SJSA1 (cell line): ENCODE measurements around the gene IFNL2. TPM values are rescaled to one million over a fixed set of nuclear protein-coding genes. Genes with fewer than 3 reads are reported as not detected.
"Not testable (repeated sequence)": the region's sequence is repeated elsewhere in the genome, so short reads cannot be mapped to it uniquely, and the experiment has no call there.

Source experiments
- DNase-seq, 2 experiments: peaks; one replicate each; pipeline ENCODE4 v3.0.0-alpha.2; 2015 to 2020; ENCODE audit warnings: low spot score in 2 of 2, low read depth in 1 of 2
- H3K27ac ChIP-seq: fragments of 250-450 bp; sonication (Bioruptor Pico); 2 replicates; pipeline ENCODE4 v1.5.1; 2020; ENCODE audit warnings: mild to moderate bottlenecking, moderate library complexity
- H3K27me3 ChIP-seq: fragments of 250-450 bp; sonication (Bioruptor Pico); replicated peaks from 2 replicates; pipeline ENCODE4 v1.5.1; 2020; ENCODE audit warnings: mild to moderate bottlenecking, moderate library complexity
- H3K36me3 ChIP-seq: fragments of 250-450 bp; sonication (Bioruptor Pico); 2 replicates; pipeline ENCODE4 v1.5.1; 2020; ENCODE audit warnings: mild to moderate bottlenecking
- H3K4me1 ChIP-seq: fragments of 250-450 bp; sonication (Bioruptor Pico); replicated peaks from 2 replicates; pipeline ENCODE4 v1.6.1; 2021; ENCODE audit warnings: mild to moderate bottlenecking
- H3K4me3 ChIP-seq: fragments of 250-450 bp; sonication (Bioruptor Pico); 2 replicates; pipeline ENCODE4 v1.5.1; 2020; ENCODE audit warnings: mild to moderate bottlenecking
- H3K9me3 ChIP-seq: fragments of 250-450 bp; sonication (Bioruptor Pico); replicated peaks from 2 replicates; pipeline ENCODE4 v1.5.1; 2020; ENCODE audit warnings: mild to moderate bottlenecking
- total RNA-seq: library from RNA; depleted of rRNA; stranded (reverse); fragments of >200 nt; shearing (Covaris generic); gene quantifications from 2 replicates; pipeline ENCODE4 v1.2.3, GENCODE V29; 2014

The IFNL2 gene
- total RNA-seq, 1 experiment from 2014 or later = not detected

- DNase-seq = no peak
- Histone ChIP-seq H3K4me3 (no peak overlapping the region), H3K27me3 (peaks cover 43% of the 10 kb centered on the region), H3K9me3 (no peaks in the 10 kb centered on the region), H3K36me3 (no peaks in the 10 kb centered on the region), H3K4me1 (peaks cover 6% of the 10 kb centered on the region), H3K27ac (no peak overlapping the region)
These were observed 40.5 kb downstream of the IFNL2 start for GRCh38 chr19:39308531-39309304.

GRCh38 chr19:39309305-39309670, 41.1 kb downstream of the IFNL2 start:
- peaks cover 43% of the 10 kb centered on the region for H3K27me3 ChIP-seq
- not testable (repeated sequence) for H3K36me3 ChIP-seq

DNA sequence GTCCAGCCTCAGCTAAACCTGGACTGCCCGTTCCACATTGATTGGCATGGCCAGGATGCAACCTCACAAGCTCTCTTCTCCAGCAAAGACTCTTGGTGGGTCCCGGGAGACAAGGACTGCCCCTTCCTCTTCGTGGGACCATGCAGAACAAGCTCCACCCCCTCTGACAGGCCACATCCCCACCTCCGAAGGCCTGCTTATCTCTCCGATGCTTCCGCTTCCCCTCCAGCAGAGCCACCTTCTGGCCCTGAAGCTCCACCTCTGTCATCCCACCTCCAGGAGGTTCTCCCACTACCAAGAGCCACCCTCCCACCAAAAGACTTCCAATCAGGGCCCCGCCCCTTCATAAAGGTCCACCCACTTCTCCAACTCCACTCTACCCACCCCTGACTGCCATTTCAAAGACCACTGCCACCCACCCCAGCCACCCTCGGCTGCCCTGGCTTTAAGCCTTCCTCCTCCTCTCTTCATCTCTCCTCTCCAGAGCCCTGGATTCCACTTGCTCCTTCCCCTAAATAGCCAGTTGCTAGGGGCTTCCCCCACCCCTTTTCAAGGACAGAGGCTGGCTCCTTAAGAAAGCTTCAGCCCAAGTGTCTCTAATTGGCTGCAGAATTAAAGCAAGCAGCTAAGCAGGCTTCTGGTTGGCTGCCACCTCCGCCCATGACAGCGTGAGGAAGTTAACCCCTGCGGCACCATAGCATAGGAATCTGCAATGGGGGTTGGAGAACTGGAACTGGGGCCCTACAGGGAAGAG, 42.5 kb downstream of the IFNL2 start:
- Histone ChIP-seq H3K27me3 (peaks cover 34% of the 10 kb centered on the region), H3K9me3 (no peaks in the 10 kb centered on the region), H3K36me3 (no peaks in the 10 kb centered on the region), H3K4me3 (no peak overlapping the region), H3K4me1 (peaks cover 6% of the 10 kb centered on the region), H3K27ac (no peak overlapping the region)
- no peak for DNase-seq

More at GRCh38 chr19:39309305-39309670, 41.1 kb downstream of the IFNL2 start:
- not testable (repeated sequence) for H3K27ac ChIP-seq, H3K9me3 ChIP-seq, H3K4me3 ChIP-seq, DNase-seq, H3K4me1 ChIP-seq

DNA sequence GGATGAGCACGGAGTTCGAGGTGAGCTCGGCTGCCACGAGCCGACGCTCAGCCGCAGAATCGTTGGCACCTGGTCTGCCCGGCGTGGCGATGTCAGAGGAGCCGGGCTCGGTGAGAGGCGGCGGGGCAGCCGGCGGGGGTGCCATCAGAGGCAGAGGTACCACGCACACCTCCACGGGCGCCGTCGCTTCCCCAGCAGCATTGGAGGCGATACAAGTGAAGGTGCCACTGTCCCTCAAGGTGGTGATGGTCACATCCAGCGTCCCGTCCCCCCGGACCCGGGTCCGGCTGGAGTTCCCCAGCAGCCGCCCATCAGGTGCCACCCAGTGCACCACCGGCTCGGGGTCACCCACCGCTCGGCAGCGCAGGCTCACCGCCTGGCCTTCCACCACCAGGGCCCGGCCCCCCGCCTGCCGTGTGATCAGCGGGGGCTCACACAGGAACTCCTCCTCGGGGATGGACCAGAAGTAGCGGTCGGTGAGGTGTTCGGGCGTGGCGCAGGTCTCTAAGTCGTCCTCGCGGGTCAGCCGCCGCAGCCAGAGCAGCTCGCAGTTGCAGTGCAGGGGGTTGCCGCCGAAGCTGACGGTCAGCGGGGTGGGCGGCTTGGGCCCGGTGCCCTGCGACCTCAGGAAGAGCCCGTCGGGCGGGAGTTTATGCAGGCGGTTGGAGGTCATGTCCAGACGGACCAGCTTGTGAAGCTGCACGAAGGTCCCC, 46.0 kb downstream of the IFNL2 start:
- Histone ChIP-seq H3K4me1 (no peaks in the 10 kb centered on the region), H3K9me3 (no peaks in the 10 kb centered on the region), H3K36me3 (no peaks in the 10 kb centered on the region), H3K27ac (no peak overlapping the region), H3K27me3 (peaks cover 10% of the 10 kb centered on the region), H3K4me3 (no peak overlapping the region)
- DNase-seq = no peak

DNA sequence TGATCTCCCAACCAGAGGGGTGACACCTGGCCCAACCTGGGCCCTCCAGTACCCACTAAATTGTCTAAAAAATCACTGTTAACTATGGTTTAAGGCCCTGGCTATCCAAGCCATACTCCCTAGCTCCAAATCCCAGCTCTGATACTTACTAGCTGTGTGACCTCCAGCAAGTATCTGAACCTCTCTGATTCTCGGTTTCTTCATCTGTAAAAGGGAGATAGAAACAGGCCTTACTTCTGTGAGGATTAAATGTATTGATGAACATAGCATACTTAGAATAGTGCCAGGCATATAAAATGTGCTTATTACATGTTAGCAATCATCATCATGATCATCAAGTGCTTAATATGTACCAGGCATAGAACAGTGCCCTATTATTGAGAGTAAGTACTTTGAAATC, 47.7 kb downstream of the IFNL2 start:
- Histone ChIP-seq H3K36me3 (no peaks in the 10 kb centered on the region), H3K27me3 (peaks cover 23% of the 10 kb centered on the region), H3K4me3 (no peak overlapping the region), H3K4me1 (peaks cover 4% of the 10 kb centered on the region), H3K27ac (no peak overlapping the region), H3K9me3 (0 out of 2 replicates have a peak, but pooled peaks cover 2% of the 10 kb centered on the region)
- DNase-seq = no peak

GRCh38 chr19:39316627-39317321, 48.6 kb downstream of the IFNL2 start:
- Histone ChIP-seq H3K27ac (no peak overlapping the region), H3K27me3 (peaks cover 30% of the 10 kb centered on the region), H3K4me1 (peaks cover 4% of the 10 kb centered on the region), H3K36me3 (no peaks in the 10 kb centered on the region), H3K4me3 (no peak overlapping the region), H3K9me3 (0 out of 2 replicates have a peak, but pooled peaks cover 2% of the 10 kb centered on the region)
- DNase-seq = no peak

DNA sequence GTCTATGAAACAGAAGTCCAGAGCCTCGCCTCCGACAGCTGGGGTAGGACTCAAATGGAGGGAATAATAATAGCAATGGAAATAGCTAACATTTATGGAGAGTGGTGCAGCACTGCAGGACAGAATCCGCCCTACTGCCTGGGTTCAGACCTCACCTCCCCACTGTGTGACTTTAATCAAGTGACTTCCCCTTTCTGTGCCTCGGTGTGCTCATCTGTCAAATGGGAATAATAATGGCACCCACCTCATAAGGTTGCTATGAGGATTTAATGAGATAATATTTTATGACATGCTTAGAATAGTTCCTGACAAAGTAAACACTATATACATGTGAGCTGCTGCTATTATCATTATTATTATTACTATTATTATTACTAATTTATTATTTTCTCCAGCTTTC, 49.3 kb downstream of the IFNL2 start:
- Histone ChIP-seq H3K4me1 (peaks cover 4% of the 10 kb centered on the region), H3K27me3 (peaks cover 30% of the 10 kb centered on the region), H3K27ac (no peak overlapping the region), H3K9me3 (0 out of 2 replicates have a peak, but pooled peaks cover 2% of the 10 kb centered on the region), H3K4me3 (no peak overlapping the region), H3K36me3 (no peaks in the 10 kb centered on the region)
- no peak for DNase-seq

GRCh38 chr19:39318071-39318470, 49.9 kb downstream of the IFNL2 start:
- peaks cover 30% of the 10 kb centered on the region for H3K27me3 ChIP-seq
- DNase-seq = no peak
- no peak overlapping the region for H3K4me3 ChIP-seq
- no peaks in the 10 kb centered on the region for H3K36me3 ChIP-seq
- peaks cover 4% of the 10 kb centered on the region for H3K4me1 ChIP-seq
- 0 out of 2 replicates have a peak, but pooled peaks cover 2% of the 10 kb centered on the region for H3K9me3 ChIP-seq
- H3K27ac ChIP-seq = no peak overlapping the region

GRCh38 chr19:39318690-39319089, 50.5 kb downstream of the IFNL2 start:
- Histone ChIP-seq H3K9me3 (0 out of 2 replicates have a peak, but pooled peaks cover 2% of the 10 kb centered on the region), H3K4me1 (peaks cover 4% of the 10 kb centered on the region), H3K36me3 (no peaks in the 10 kb centered on the region), H3K4me3 (no peak overlapping the region), H3K27ac (no peak overlapping the region), H3K27me3 (peaks cover 30% of the 10 kb centered on the region)
- no peak for DNase-seq

DNA sequence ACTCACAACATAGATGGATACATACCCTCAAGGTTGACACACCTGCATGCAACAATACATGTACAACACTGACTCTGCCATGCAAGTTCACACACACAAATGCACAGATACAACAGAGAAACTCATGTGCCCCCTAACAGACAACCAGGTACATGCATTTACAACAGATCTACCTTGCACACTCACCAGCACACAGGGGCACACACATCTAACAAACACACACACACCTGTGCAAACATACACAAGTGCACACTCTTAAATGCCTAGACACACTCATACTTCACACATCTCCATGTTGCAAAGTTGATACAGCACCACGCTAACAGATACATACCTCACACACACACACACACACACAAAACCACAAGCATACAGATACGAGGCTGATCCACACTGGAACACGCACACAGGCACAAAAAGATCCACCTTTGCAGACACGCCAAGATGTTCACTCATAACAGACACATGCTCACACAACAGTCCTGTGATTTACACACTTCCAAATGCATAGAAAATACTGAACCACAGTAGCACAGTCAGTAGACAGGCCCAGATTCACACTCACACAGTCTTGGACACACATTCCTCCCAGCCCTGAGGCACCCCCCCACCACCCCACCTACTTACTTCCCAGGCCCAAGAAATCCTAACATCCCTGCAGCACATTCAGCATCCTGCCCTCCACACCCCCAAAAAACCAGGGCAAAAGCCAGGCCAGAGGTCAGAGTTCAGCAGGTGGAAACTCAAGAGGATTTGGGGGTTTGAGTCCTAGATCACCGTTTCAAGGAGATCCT, 51.1 kb downstream of the IFNL2 start:
- H3K27me3 ChIP-seq = peaks cover 30% of the 10 kb centered on the region
- peaks cover 4% of the 10 kb centered on the region for H3K4me1 ChIP-seq
- no peaks in the 10 kb centered on the region for H3K36me3 ChIP-seq
- no peak overlapping the region for H3K27ac ChIP-seq
- H3K4me3 ChIP-seq = no peak overlapping the region
- 0 out of 2 replicates have a peak, but pooled peaks cover 2% of the 10 kb centered on the region for H3K9me3 ChIP-seq
- DNase-seq = no peak
